Erythroblast (primary cell): ENCODE results near the gene TBX21.
"Not testable (repeated sequence)": the region's sequence is repeated elsewhere in the genome, so short reads cannot be mapped to it uniquely, and the experiment has no call there.

Experiments used
- DNase-seq, 2 experiments: peaks; one replicate each; lab custom pipeline; 2025; lab: John Stamatoyannopoulos, UW
- GATA1 ChIP-seq: IDR thresholded peaks from 2 replicates; pipeline ENCODE4 v1.6.1; 2011; ENCODE audit warnings: low read depth, mild to moderate bottlenecking, control low read depth, low read length, moderate library complexity
- POLR2A ChIP-seq: IDR thresholded peaks from 2 replicates; pipeline ENCODE4 v1.6.1; 2011; ENCODE audit warnings: mild to moderate bottlenecking, low read length

TBX21 gene

DNA sequence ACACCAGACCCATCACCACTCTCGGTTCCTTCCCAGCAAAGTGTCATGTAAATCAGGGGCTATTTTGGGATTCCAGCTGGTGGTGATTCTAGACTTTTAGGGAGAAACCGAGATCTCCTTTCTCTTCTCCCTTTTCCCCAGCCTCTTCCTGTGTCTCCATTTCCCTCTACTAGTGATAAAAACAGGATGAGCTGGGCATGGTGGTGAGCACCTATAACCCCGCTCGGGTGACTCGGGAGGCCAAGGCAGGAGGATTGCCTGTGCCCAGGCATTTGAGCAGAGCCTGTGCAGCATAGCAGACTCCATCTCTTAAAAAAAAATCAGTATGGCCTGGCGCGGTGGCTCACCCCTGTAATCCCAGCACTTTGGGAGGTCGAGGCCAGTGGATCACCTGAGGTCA lies 6.1 kb downstream of the TBX21 start:
- TF ChIP-seq POLR2A (no peak), GATA1 (no peak)
- DNase-seq: no peak

GRCh38 chr17:47739945-47740344 lies 6.9 kb downstream of the TBX21 start:
- DNase-seq: not testable (repeated sequence)

DNA sequence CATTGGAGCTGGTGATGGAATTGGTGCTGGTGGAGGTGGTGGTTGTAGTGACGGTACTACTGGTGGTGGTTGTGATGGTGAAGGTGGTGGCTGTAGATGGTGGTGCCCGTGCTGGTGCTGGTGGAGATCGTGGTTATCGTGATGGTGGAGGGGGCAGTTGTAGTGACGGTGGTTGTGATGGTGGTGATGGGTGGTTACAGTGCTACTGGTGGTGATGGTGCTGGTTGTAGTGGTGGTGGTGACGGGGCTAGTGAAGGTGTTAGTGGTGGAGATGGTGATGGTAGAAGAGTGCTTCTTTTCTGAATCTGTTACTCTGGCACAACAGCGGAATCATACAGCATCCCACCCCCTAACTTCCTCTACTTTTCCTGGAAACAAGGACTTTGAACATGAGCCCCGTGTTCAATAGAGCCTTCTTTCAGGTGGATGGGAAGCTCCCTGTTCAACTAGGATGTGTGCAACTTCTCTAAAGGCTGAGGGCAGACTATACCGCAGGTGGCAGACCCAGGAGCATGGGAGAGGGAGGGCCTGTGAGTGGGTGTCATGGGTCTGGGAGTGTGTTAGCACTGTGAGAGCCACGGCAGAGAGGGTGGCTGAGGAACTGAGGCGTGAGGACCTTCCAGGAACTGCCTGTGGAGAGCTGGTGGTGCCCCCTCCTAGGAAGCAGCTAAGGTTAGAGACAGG lies 8.2 kb downstream of the TBX21 start:
- no peak for DNase-seq
- TF ChIP-seq POLR2A (no peak), GATA1 (no peak)

DNA sequence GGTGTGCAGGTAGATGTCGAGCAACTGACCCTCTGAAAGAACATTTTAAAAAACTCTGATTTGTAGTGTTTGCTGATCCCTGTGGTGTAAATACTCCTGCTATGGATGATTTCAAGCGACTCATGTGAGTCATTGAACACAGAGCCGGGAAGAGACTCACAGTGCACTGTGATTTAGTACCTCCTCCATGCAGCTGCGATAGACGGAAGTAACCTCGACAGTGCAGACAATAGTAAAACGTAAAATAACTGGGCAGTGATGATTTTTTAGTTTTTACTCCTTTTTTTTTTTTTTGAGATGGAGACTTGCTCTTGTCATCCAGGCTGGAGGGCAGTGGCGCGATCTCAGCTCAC lies 8.7 kb downstream of the TBX21 start:
- TF ChIP-seq GATA1: no peak
- no peak for TF ChIP-seq POLR2A

DNA sequence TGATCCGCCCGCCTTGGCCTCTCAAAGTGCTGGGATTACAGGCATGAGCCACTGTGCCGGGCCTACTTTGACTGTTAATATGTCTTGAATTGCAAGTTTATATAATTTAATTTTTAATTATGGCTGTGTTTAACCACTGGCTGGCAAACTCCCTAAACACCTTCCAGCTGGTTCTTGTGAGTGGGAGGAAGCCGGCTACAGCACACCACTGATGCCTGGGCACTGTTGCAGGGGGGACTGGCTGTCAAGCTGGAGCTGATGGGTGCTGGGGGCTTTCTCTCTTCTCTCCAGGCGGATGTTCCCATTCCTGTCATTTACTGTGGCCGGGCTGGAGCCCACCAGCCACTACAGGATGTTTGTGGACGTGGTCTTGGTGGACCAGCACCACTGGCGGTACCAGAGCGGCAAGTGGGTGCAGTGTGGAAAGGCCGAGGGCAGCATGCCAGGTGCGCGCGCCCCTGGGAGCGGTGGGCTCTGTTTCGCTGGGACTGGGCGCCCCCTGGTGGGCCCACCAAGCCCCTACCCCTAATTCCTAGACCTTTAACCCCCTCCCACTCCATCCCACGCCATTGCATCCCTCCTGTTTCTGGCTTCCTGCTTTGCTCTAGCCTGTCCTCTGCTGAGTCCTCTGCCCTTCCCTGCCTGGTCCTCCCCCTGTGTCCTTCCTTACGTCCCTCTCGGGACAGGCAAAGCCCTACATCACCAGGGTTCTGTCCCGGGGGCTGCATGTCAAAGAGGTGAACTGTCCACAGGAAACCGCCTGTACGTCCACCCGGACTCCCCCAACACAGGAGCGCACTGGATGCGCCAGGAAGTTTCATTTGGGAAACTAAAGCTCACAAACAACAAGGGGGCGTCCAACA lies 9.5 kb downstream of the TBX21 start:
- TF ChIP-seq GATA1: no peak
- TF ChIP-seq POLR2A: no peak
- DNase-seq: peak in 1 of 2 experiments; percentile 8

More for the DNA sequence above, 8.7 kb downstream of the TBX21 start:
- DNase-seq: no peak

DNA sequence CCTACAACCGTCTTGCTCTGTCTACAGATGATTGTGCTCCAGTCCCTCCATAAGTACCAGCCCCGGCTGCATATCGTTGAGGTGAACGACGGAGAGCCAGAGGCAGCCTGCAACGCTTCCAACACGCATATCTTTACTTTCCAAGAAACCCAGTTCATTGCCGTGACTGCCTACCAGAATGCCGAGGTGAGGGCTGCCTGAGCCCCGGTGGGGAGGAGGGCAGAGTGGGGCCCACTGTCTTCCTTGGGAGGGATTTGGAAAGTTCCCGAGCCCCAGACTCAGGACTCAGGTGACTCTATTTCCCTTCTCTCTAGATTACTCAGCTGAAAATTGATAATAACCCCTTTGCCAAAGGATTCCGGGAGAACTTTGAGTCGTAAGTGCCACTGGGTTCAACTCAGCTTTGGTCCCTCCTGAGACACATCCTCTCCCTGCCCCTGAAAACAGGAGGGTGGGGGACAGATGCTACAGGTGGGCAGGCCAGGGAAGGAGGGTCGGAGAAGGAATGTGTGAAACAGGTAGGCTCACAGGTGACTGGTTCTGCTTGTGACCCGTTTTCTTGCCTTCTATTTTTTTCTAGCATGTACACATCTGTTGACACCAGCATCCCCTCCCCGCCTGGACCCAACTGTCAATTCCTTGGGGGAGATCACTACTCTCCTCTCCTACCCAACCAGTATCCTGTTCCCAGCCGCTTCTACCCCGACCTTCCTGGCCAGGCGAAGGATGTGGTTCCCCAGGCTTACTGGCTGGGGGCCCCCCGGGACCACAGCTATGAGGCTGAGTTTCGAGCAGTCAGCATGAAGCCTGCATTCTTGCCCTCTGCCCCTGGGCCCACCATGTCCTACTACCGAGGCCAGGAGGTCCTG lies 11.4 kb downstream of the TBX21 start:
- TF ChIP-seq GATA1: no peak
- TF ChIP-seq POLR2A: no peak
- DNase-seq: no peak

- no peak for TF ChIP-seq GATA1
- TF ChIP-seq POLR2A: no peak
- peak in 1 of 2 experiments; percentile 14 for DNase-seq
These were observed 12.0 kb downstream of the TBX21 start for GRCh38 chr17:47745037-47745380.

- DNase-seq: no peak
- TF ChIP-seq GATA1: no peak
- TF ChIP-seq POLR2A: no peak
These were observed 18.4 kb downstream of the TBX21 start for GRCh38 chr17:47751471-47751870.

DNA sequence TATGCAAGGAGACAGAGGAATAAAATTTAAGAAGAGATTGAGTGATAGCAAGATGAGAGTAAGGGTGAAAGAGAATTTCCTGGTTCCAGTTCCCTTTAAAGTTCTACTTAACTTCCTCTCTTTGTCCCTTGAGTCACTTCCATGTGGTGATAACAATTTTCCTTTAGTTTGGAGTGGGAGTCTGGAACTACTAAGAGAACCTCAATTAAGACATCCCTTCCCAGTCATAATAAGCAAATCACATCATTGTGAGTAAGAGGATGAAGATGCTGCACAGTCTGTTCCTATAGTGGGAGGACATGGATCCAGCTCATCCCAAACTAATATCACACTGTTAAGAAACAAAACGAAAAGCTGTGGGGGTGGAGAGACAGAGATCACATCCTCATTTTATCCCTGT lies 24.4 kb downstream of the TBX21 start:
- no peak for TF ChIP-seq GATA1
- TF ChIP-seq POLR2A: no peak
- DNase-seq: no peak

DNA sequence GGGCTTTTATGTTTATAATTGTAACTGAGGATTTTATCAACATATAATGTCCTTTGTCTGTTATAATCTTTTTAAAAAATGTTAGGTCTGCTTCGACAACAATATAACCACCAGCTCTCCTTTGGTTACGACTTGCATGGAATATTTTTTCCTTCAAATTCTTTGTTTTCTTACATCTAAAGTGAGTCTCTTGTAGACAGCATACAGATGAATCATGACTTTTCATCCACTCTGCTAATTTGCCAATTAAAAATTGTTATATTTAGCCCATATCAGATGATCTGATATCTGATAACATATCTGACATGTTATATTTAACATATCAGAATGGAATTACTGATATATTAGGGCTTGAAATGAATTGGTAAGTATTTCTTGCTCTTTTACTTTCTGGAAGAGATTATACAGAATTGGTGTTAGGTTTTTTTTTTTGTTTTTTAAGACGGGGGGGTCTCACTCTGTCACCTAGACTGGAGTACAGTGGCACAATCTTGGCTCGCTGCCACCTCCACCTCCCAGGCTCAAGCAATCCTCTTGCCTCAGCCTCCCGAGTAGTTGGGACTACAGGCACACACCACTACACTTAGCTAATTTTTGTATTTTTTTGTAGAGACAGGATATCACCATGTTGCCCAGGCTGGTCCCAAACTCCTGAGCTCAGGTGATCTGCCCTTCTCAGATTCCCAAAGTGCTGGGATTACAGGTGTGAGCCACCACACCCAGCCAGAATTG lies 27.5 kb downstream of the TBX21 start:
- no peak for DNase-seq
- TF ChIP-seq GATA1 (no peak), POLR2A (no peak)

DNA sequence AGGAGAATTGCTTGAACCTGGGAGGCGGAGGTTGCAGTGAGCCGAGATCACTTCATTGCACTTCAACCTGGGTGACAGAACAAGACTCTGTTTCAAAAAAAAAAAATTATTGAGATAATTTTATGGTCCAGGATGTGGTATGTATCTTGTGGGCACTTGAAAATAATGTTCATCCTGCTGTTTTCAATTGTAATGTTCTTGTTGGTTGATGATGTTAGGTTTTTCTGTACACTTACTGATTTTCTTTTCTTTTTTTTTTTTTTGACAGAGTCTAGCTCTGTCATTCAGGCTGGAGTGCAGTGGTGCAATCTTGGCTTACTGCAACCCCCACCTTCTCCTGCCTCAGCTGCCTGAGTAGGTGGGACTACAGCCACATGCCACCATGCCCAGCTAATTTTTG lies 29.7 kb downstream of the TBX21 start:
- DNase-seq: no peak
- TF ChIP-seq POLR2A (no peak), GATA1 (no peak)

GRCh38 chr17:47763913-47764582 lies 31.0 kb downstream of the TBX21 start:
- TF ChIP-seq GATA1 (no peak), POLR2A (no peak)
- no peak for DNase-seq

DNA sequence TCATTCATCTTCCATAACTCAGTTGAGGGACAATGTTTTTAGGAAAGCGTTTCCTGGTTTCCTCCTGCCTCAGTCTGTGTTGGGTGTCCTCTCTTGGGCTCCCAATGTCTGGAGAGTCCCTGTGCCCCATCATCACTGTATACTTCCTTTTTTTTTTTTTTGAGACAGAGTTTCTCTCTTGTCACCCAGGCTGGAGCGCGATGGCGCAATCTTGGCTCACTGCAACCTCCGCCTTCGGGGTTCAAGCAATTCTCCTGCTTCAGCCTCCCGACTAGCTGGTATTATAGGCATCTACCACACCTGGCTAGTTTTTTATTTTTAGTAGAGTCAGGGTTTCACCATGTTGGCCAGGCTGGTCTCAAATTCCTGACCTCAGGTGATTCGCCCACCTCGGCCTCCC lies 40.6 kb downstream of the TBX21 start:
- DNase-seq: not testable (repeated sequence)

DNA sequence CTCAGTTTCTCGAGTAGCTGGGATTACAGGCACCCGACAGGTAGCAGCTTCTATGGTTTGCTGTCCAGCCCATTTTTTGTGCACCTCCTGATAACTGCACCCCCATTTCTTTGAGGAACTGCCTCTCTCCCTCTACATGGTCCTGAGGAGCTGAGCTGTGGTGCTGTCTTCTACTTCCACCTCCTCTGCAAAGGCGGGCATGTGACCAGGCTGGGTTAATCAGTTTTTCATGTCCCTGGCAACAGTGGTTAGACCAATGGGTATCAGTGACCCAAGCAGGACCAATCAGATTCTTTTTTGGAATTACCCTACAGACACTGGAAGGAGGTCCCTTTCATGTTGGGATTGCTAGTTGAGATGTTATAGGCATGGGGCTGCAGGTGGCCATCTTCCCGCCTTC lies 41.3 kb downstream of the TBX21 start:
- DNase-seq: no peak
- TF ChIP-seq GATA1 (no peak), POLR2A (no peak)
